Calu3 (cell line): ENCODE results near the gene C1orf35. TPM values are rescaled to one million over a fixed set of nuclear protein-coding genes. Genes with fewer than 3 reads are reported as not detected.
A peak's percentile ranks its signal among the peaks of the same experiment; 100 is the strongest.

Experiments used
- BruUV-seq: library from RNA; stranded (reverse); fragments of 400-500 nt; replicated peaks from 2 replicates; lab custom pipeline; 2021; lab: Mats Ljungman, UMichigan
- CTCF ChIA-PET: fragments of 300-600 bp; sonication (Branson Sonifier 250); formaldehyde crosslinking; loops from one replicate; lab custom pipeline; 2022; ENCODE audit warnings: antibody characterized with exemption; lab: Charles Lee
- DNase-seq: peaks from one replicate; pipeline ENCODE4 v3.0.0; 2022
- H3K27ac Mint-ChIP-seq: one replicate; pipeline ENCODE4 v1.8.0; 2022; ENCODE audit warnings: mixed read lengths; ENCODE audit not compliant: unreplicated experiment
- H3K27me3 Mint-ChIP-seq: one replicate; pipeline ENCODE4 v1.8.0; 2022; ENCODE audit warnings: mixed read lengths; ENCODE audit not compliant: unreplicated experiment
- H3K36me3 Mint-ChIP-seq: one replicate; pipeline ENCODE4 v1.8.0; 2022; ENCODE audit warnings: mild to moderate bottlenecking, moderate library complexity, mixed read lengths; ENCODE audit not compliant: insufficient read depth, unreplicated experiment
- H3K4me1 Mint-ChIP-seq: one replicate; pipeline ENCODE4 v1.8.0; 2022; ENCODE audit warnings: mild to moderate bottlenecking, low read depth, mixed read lengths; ENCODE audit not compliant: unreplicated experiment
- H3K4me3 Mint-ChIP-seq: one replicate; pipeline ENCODE4 v1.8.0; 2022; ENCODE audit warnings: mild to moderate bottlenecking, low read depth, moderate library complexity, mixed read lengths; ENCODE audit not compliant: unreplicated experiment
- H3K9me3 Mint-ChIP-seq: one replicate; pipeline ENCODE4 v1.8.0; 2022; ENCODE audit warnings: low read depth, mixed read lengths; ENCODE audit not compliant: unreplicated experiment
- CTCF ChIP-seq: fragments of 200-600 bp; IDR thresholded peaks from one replicate; pipeline ENCODE4 v1.8.0; 2022; ENCODE audit warnings: antibody characterized with exemption; ENCODE audit not compliant: unreplicated experiment
- intact Hi-C: fragments of 100-400 bp; cut with micrococcal nuclease; formaldehyde crosslinking; loops from one replicate; pipeline ENCODE4 v1.10.0; 2022; ENCODE audit not compliant: unreplicated experiment
- microRNA-seq: library from miRNA; unstranded; fragments of <30 nt; microRNA quantifications from one replicate; pipeline ENCODE4 v1.2.0, GENCODE V29; 2022
- total RNA-seq: library from RNA; stranded (reverse); gene quantifications from 2 replicates; pipeline ENCODE4 v1.2.3, GENCODE V29; 2022

C1orf35 gene
- total RNA-seq, 1 experiment from 2014 or later = 38.1 TPM

GRCh38 chr1:228059634-228060457, 43.3 kb downstream of the C1orf35 start:
- H3K27ac Mint-ChIP-seq = no peak overlapping the region
- no TSS peak for BruUV-seq
- intact Hi-C loops = no loop called here
- H3K27me3 Mint-ChIP-seq = peaks cover 54% of the 10 kb centered on the region
- H3K4me3 Mint-ChIP-seq = no peak overlapping the region
- CTCF ChIA-PET = no interaction called here
- peaks cover 9% of the 10 kb centered on the region for H3K4me1 Mint-ChIP-seq
- peak; percentile 77 for DNase-seq
- TF ChIP-seq CTCF = no peak
- H3K9me3 Mint-ChIP-seq = peaks cover 8% of the 10 kb centered on the region
- peaks cover 3% of the 10 kb centered on the region for H3K36me3 Mint-ChIP-seq

- CTCF ChIA-PET = no interaction called here
- no peak for TF ChIP-seq CTCF
These were observed 44.0 kb downstream of the C1orf35 start for GRCh38 chr1:228058949-228059633.

GRCh38 chr1:228058172-228058948, 44.8 kb downstream of the C1orf35 start:
- Mint-ChIP-seq H3K4me3 (no peak overlapping the region), H3K27ac (no peak overlapping the region), H3K27me3 (peaks cover 63% of the 10 kb centered on the region), H3K9me3 (peaks cover 8% of the 10 kb centered on the region), H3K4me1 (peaks cover 9% of the 10 kb centered on the region), H3K36me3 (no peaks in the 10 kb centered on the region)
- no TSS peak for BruUV-seq
- DNase-seq = no peak
- TF ChIP-seq CTCF = no peak
- intact Hi-C loops = no loop called here
- CTCF ChIA-PET = no interaction called here

More at GRCh38 chr1:228058949-228059633, 44.0 kb downstream of the C1orf35 start:
- peaks cover 9% of the 10 kb centered on the region for H3K4me1 Mint-ChIP-seq
- BruUV-seq = no TSS peak
- no peak overlapping the region for H3K27ac Mint-ChIP-seq
- H3K9me3 Mint-ChIP-seq = peaks cover 8% of the 10 kb centered on the region
- H3K4me3 Mint-ChIP-seq = no peak overlapping the region
- no peaks in the 10 kb centered on the region for H3K36me3 Mint-ChIP-seq
- H3K27me3 Mint-ChIP-seq = peaks cover 55% of the 10 kb centered on the region
- DNase-seq = no peak
- intact Hi-C loops = no loop called here

Small RNA genes lying within 50 kb of the gene (microRNA-seq; reads per million reads assigned to microRNA genes)
- gene MIR3620 = 113 reads per million, percentile 64 among the genes with 10 or more reads in this experiment

Other genes with a start within 250 kb of the C1orf35 start
- 0.24 and 0.37 TPM in 2 replicates for gene WNT9A, start 155.4 kb downstream of the C1orf35 start, total RNA-seq
- gene WNT3A, start 96.3 kb downstream of the C1orf35 start, total RNA-seq = not detected in 2 replicates
- gene ARF1, start 20.6 kb downstream of the C1orf35 start, total RNA-seq = 510 and 512 TPM in 2 replicates
- 69.1 and 72.3 TPM in 2 replicates for gene MRPL55, start 6.0 kb upstream of the C1orf35 start, total RNA-seq
- gene GUK1, start 37.0 kb upstream of the C1orf35 start, total RNA-seq = 238 and 262 TPM in 2 replicates
- 1.2 and 1.3 TPM in 2 replicates for gene GJC2, start 46.6 kb upstream of the C1orf35 start, total RNA-seq
- 9.2 and 9.5 TPM in 2 replicates for gene IBA57, start 62.5 kb upstream of the C1orf35 start, total RNA-seq
- gene OBSCN, start 104.7 kb upstream of the C1orf35 start, total RNA-seq = 18.5 and 19.5 TPM in 2 replicates